GM18907 (cell line): Measurements from ENCODE around the gene CTSG.
"Not testable (repeated sequence)": the region's sequence is repeated elsewhere in the genome, so short reads cannot be mapped to it uniquely, and the experiment has no call there.

Experiments
- ATAC-seq: cut with Tn5 transposase; IDR thresholded peaks from one replicate; pipeline ENCODE4 v1.9.1; 2021; ENCODE audit warnings: mild to moderate bottlenecking, moderate library complexity; ENCODE audit not compliant: unreplicated experiment

CTSG gene, protein sequence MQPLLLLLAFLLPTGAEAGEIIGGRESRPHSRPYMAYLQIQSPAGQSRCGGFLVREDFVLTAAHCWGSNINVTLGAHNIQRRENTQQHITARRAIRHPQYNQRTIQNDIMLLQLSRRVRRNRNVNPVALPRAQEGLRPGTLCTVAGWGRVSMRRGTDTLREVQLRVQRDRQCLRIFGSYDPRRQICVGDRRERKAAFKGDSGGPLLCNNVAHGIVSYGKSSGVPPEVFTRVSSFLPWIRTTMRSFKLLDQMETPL

DNA sequence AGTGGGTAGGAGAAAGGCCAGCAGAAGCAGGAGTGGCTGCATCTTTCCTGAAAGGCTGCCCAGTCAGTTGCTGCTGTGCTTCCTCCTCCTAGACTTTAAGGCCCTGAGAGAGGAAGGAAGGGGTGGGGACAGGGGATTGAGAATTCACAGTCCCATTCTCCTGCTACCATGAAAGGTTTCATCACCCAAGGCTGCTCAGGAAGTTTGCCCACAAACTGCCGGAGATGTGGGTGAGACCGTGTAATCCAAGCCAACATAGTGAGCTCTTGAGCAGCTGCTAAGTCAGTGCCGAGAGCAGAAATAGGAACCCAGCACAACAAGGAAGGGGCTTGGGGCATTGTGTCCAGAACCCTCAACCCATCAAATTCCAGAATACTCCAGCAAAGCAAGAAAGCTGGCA, at the start of gene CTSG:
Gene CTSG, minus strand, starts transcription at position 69 of the 400 bp plus-strand sequence. Its CDS starts 27 bp downstream, at position 42.
- ATAC-seq: no peak

- no peak for ATAC-seq
These were observed 37.7 kb upstream of the CTSG start for GRCh38 chr14:24613747-24614146.

- no peak for ATAC-seq
These were observed 37.2 kb upstream of the CTSG start for GRCh38 chr14:24613241-24613640.

DNA sequence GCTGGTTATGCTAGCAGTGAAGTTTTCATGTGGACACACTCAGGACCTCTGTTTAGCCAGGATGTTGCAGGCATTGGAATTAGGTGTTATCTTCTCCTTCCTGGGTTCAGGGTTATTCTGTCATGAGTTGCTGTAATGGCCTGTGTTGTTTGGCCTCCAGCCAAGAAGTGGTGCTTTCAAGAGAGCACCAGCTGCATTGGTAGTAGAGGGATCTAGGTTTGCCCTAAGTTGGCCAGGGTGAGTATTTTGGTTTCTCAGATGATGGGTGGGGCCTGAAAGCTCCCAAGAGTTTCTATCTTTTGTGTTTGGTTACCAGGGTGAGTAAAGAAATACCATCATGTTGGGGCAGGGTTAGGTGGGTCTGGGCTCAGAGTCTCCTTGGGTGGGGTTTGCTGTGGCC, 36.1 kb upstream of the CTSG start:
- ATAC-seq: no peak

DNA sequence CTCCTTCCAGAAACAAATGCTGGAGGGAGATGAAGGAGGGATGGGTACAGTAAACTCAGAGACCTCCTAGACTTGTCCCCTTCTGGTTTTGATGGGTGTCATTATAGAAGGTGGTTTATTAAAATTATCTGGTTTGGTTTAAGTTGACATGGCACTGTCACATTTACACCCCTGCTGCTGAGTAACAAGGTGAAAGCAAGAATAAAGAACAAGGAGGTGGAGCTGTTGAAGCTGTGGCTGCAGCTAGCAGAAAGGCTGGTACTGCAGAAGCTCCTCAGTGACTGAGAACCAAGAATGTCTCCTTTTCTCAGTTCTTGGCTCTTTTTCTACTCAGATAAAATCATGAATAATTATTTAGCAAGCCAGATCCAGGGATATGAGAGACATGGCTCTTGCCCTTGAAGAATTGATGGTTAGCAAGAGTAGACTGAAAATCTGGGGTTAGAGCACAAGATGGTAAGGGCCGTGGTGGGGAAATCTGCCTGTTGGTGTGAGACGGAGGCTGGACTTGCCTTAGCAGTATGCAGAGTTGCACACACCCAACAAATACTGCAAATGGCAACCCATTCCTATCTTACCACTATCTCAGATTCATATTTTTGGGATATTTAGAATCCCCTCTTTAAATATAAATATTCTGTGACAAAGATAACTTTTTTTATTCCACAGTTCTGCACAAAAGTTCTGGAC, 33.8 kb upstream of the CTSG start, which contains the start of gene GZMH:
Gene GZMH, minus strand, starts transcription at position 31 of the 690 bp plus-strand sequence. CDS start 72 bp downstream, outside the sequence.
- no peak for ATAC-seq

DNA sequence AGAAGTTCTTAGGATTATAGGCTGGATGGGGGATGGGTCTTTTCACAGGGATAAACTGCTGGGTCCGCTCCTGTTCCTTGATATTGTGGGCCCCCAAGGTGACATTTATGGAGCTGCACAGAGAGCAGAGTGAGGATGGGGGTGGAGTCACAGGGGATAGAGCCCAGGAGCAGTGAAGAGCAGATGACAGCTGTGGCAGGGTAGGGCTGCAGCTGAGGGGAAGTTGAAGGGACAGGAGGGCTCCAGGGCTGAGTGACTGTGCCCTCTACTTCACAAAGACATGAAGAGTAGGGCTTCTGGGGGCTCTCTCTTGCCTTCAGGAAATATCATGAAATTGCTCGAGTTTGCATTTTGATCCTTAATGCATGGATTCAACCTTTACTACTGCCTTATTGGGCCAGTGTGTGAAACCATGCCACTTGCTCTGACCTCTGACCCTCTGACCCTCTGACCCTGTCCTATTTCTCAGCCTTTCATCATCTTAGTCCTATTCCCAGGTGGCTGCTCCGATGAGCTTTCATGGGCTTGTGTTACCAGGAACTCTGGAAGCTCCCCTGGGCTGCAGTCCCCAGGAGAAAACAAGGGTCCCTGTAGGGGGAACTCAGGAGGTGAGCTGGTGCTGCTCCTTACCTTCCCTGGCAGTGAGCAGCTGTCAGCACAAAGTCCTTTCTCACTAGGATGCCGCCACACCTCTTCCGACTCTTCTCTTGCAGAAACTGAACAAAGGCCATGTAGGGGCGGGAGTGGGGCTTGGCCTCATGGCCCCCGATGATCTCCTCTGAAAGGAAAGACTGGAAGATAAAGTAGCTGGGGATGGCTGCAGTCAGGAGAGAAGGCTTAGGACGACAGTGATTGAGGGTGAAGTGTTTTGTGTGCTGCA, 31.8 kb upstream of the CTSG start:
- no peak for ATAC-seq

GRCh38 chr14:24607081-24607480, 31.0 kb upstream of the CTSG start:
- ATAC-seq: no peak

DNA sequence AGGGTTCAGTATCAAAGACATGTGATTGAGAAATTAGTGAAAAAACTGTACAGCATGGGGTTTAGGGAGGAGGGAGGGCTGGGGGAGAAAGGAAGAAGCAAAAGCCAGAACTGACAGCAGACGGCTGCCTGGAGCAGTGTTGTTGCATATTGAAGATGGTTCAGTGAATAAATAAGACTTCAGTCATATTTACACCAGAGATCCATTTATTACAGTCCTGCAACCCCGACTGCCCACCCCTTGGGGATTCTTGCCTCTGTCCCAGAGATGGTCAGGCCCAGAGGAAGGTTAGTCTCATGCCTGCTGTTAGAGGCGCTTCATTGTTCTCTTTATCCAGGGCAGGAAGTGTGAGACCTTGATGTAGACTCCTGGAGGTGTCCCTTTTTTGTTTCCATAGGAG, 30.2 kb upstream of the CTSG start:
- no peak for ATAC-seq

DNA sequence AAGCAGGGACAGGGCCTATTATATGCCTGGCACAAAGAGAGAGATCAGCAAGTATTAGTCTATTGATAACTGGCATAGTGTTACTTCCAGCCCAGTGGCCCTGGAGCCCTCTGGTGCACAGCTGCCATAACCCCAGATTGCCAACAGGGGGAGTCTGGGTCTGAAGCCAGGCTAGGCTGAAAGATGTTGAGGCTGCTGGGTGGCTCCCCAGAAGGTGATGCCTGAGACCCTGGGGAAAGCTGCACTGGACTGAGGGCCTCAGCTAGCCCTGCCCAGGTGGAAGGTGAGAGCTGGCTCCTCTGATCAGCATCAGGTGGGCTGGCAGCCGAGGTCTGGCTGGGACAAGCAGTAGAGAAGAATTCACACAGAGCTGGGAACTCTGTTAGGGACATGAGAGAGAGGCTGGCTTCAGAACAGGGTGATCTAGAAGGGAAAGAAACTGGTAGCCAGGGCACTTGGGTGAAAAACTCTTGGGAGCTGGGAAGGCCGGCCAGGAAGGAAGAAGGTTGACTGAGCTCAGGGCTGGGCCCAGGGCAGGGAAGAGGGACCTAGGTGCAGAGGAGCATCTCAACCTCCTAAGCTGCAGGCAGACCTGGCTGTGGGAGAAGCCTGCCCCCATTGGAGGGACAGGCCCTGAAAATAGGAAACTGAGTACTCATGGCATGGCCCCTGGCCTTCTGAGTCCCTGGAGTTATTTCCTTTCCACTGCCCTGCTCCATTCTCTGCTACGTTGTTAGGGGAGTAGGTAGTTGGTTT, 29.6 kb upstream of the CTSG start:
- peak; percentile 93 for ATAC-seq

DNA sequence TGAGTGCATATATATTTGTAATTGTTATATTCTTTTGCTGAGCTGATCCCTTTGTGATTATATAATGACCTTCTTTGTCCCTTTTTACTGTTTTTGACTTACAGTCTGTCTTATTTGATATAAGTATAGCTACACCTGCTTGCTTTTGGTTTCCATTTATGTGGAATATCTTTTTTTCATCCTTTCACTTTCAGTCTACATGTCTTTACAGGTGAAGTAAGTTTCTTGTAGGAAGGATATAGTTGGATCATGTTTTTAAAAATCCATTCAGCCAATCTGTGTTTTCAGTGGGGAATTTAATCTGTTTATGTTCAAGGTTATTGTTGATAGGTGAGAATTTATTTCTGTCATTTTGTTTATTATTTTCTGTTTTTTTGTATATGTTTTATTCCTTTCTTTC, 21.4 kb upstream of the CTSG start:
- no peak for ATAC-seq

- no peak for ATAC-seq
These were observed 19.2 kb upstream of the CTSG start for GRCh38 chr14:24595073-24595808.

- ATAC-seq: not testable (repeated sequence)
These were observed 15.0 kb upstream of the CTSG start for GRCh38 chr14:24591004-24591403.

DNA sequence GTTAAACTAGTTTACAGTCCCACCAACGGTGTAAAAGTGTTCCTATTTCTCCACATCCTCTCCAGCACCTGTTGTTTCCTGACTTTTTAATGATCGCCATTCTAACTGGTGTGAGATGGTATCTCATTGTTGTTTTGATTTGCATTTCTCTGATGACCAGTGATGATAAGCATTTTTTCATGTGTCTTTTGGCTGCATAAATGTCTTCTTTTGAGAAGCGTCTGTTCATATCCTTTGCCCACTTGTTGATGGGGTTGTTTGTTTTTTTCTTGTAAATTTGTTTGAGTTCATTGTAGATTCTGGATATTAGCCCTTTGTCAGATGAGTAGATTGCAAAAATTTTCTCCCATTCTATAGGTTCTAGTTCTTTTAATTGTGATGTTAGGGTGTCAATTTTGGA, 8.4 kb upstream of the CTSG start:
- ATAC-seq: not testable (repeated sequence)

GRCh38 chr14:24578558-24578957, 2.5 kb upstream of the CTSG start:
- no peak for ATAC-seq

- no peak for ATAC-seq
These were observed 721 bp upstream of the CTSG start for GRCh38 chr14:24576771-24577170.

DNA sequence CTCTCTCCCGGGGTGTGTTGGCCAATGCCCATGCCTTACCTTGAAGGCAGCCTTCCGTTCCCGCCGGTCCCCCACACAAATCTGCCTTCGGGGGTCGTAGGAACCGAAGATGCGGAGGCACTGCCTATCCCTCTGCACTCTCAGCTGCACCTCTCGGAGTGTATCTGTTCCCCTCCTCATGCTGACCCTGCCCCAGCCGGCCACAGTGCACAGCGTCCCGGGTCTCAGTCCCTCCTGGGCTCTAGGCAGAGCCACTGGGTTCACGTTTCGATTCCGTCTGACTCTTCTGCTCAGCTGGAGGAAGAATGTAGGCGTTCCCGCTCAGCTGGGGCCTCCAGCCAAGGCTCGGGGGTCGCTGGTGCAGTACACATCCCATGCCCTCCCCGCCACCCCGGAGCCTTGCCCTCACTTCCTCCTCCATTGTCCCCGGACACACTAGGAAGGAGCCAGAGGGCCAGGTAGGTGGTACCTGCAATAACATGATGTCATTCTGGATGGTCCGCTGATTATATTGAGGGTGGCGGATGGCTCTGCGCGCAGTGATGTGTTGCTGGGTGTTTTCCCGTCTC, 1.8 kb downstream of the CTSG start:
- ATAC-seq: no peak

- ATAC-seq: no peak
These were observed 9.7 kb downstream of the CTSG start for GRCh38 chr14:24566318-24566717.

GRCh38 chr14:24565766-24566165, 10.3 kb downstream of the CTSG start:
- no peak for ATAC-seq

DNA sequence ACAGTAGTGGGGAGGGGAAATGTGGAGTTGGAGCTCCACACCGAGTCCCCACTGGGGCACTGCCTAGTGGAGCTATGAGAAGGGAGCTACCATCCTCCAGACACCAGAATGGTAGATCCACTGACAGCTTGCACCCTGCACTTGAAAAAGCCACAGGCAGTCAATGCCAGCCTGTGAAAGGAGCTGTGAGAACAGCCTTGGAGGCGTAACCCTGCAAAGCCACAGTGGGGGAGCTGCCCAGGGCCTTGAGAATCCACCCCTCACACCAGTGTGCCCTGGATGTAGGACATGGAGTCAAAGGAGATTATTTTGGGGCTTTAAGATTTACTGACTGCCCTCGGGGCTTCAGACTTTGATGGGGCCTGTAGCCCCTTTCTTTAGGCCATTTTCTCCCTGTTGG, 12.5 kb downstream of the CTSG start:
- ATAC-seq: no peak

- no peak for ATAC-seq
These were observed 19.3 kb downstream of the CTSG start for GRCh38 chr14:24556756-24557155.
